Mesendoderm (in vitro differentiated cells): ENCODE measurements around the gene CNNM2.
A peak's percentile ranks its signal among the peaks of the same experiment; 100 is the strongest.
"Not testable (repeated sequence)": the region's sequence is repeated elsewhere in the genome, so short reads cannot be mapped to it uniquely, and the experiment has no call there.

Source experiments
- DNase-seq: peaks from one replicate; pipeline ENCODE4 v3.0.0; 2013
- H2AK5ac ChIP-seq: 2 replicates; pipeline ENCODE4 v1.6.1; 2013; ENCODE audit warnings: low read length, inconsistent platforms
- H2BK120ac ChIP-seq: 2 replicates; pipeline ENCODE4 v1.6.1; 2013; ENCODE audit warnings: low read depth, mild to moderate bottlenecking, low read length, moderate library complexity, mixed read lengths
- H2BK15ac ChIP-seq: replicated peaks from 2 replicates; pipeline ENCODE4 v1.6.1; 2013; ENCODE audit warnings: low read depth, mild to moderate bottlenecking, moderate library complexity
- H2BK5ac ChIP-seq: 2 replicates; pipeline ENCODE4 v1.6.1; 2013; ENCODE audit warnings: low read length, inconsistent platforms
- H3K18ac ChIP-seq: 2 replicates; pipeline ENCODE4 v1.6.1; 2013; ENCODE audit warnings: mild to moderate bottlenecking, low read length, mixed read lengths
- H3K23ac ChIP-seq: one replicate; pipeline ENCODE4 v1.6.1; 2013; ENCODE audit warnings: low read length
- H3K27ac ChIP-seq: 2 replicates; pipeline ENCODE4 v1.5.1; 2013; ENCODE audit warnings: low read depth, mild to moderate bottlenecking, inconsistent platforms, low read length, moderate library complexity
- H3K27me3 ChIP-seq: 2 replicates; pipeline ENCODE4 v1.6.1; 2013; ENCODE audit warnings: low read length, control low read depth, mild to moderate bottlenecking, inconsistent platforms; ENCODE audit not compliant: insufficient read depth, poor library complexity
- H3K36me3 ChIP-seq: 2 replicates; pipeline ENCODE4 v1.6.1; 2013; ENCODE audit warnings: low read length, inconsistent platforms; ENCODE audit not compliant: control insufficient read depth, insufficient read depth
- H3K4ac ChIP-seq: one replicate; pipeline ENCODE4 v1.6.1; 2013; ENCODE audit warnings: low read depth, mild to moderate bottlenecking, low read length, moderate library complexity
- H3K4me1 ChIP-seq: 2 replicates; pipeline ENCODE4 v1.6.1; 2013; ENCODE audit warnings: low read depth, low read length, inconsistent platforms; ENCODE audit not compliant: control insufficient read depth
- H3K4me2 ChIP-seq: 2 replicates; pipeline ENCODE4 v1.6.1; 2013; ENCODE audit warnings: low read length
- H3K4me3 ChIP-seq: 2 replicates; pipeline ENCODE4 v1.5.1; 2013; ENCODE audit warnings: mild to moderate bottlenecking, low read length
- H3K56ac ChIP-seq: one replicate; pipeline ENCODE4 v1.6.1; 2013; ENCODE audit warnings: low read length
- H3K79me1 ChIP-seq: 2 replicates; pipeline ENCODE4 v1.6.1; 2013; ENCODE audit warnings: low read length, inconsistent platforms
- H3K79me2 ChIP-seq: 2 replicates; pipeline ENCODE4 v1.6.1; 2013; ENCODE audit warnings: mild to moderate bottlenecking, low read length; ENCODE audit not compliant: control insufficient read depth, insufficient read depth
- H3K9ac ChIP-seq: 2 replicates; pipeline ENCODE4 v1.6.1; 2013; ENCODE audit warnings: low read length, inconsistent platforms
- H4K5ac ChIP-seq: one replicate; pipeline ENCODE4 v1.6.1; 2013; ENCODE audit warnings: low read length
- H4K8ac ChIP-seq: one replicate; pipeline ENCODE4 v1.6.1; 2013; ENCODE audit warnings: low read depth, mild to moderate bottlenecking, control low read depth, low read length, moderate library complexity
- WGBS: extraction: QIAGEN DNeasy Blood & Tissue Kit; methylation state at CpG from one replicate; pipeline ENCODE4 v1.1.7; 2013; ENCODE audit warnings: low lambda C conversion rate, missing lambda C conversion rate; ENCODE audit not compliant: insufficient coverage; ENCODE audit errors: extremely low coverage; 5-methylcytosine and 5-hydroxymethylcytosine counted together

Gene CNNM2

GRCh38 chr10:103000050-103000449 is 82.0 kb downstream of the CNNM2 start:
- not testable (repeated sequence) for H3K18ac ChIP-seq, H3K4me2 ChIP-seq, H3K56ac ChIP-seq, H3K4me1 ChIP-seq, DNase-seq, H2BK120ac ChIP-seq, H2BK5ac ChIP-seq, H3K79me2 ChIP-seq, H4K5ac ChIP-seq, H3K23ac ChIP-seq, H3K4ac ChIP-seq, H2BK15ac ChIP-seq, H3K36me3 ChIP-seq, H3K4me3 ChIP-seq, H3K27me3 ChIP-seq, H3K9ac ChIP-seq, H3K27ac ChIP-seq, H2AK5ac ChIP-seq, H4K8ac ChIP-seq, H3K79me1 ChIP-seq
- no CpG with 5 or more reads among the region's 7 CpGs for WGBS

GRCh38 chr10:103007017-103007416 is 88.9 kb downstream of the CNNM2 start:
- Histone ChIP-seq H3K4me1 (no peaks in the 10 kb centered on the region), H3K4me2 (no peak overlapping the region), H2BK5ac (no peak overlapping the region), H2BK120ac (no peak overlapping the region), H3K27ac (no peak overlapping the region), H3K27me3 (no peaks in the 10 kb centered on the region), H3K4ac (no peak overlapping the region), H4K5ac (no peak overlapping the region), H3K23ac (no peak overlapping the region), H3K56ac (no peak overlapping the region), H2AK5ac (no peak overlapping the region), H3K9ac (no peak overlapping the region), H4K8ac (no peak overlapping the region), H3K18ac (no peak overlapping the region), H3K79me1 (no peaks in the 10 kb centered on the region), H3K36me3 (no peaks in the 10 kb centered on the region), H3K4me3 (no peak overlapping the region), H3K79me2 (no peaks in the 10 kb centered on the region), H2BK15ac (no peak overlapping the region)
- peak; percentile 9 for DNase-seq
- no CpG with 5 or more reads among the region's 5 CpGs for WGBS

GRCh38 chr10:103013416-103013815 is 95.3 kb downstream of the CNNM2 start:
- H2BK120ac ChIP-seq = no peak overlapping the region
- no peak overlapping the region for H3K9ac ChIP-seq
- WGBS = no CpG with 5 or more reads among the region's 5 CpGs
- no peaks in the 10 kb centered on the region for H3K27me3 ChIP-seq
- no peak overlapping the region for H3K18ac ChIP-seq
- no peaks in the 10 kb centered on the region for H3K36me3 ChIP-seq
- no peak overlapping the region for H3K4me3 ChIP-seq
- no peak overlapping the region for H2AK5ac ChIP-seq
- H2BK5ac ChIP-seq = no peak overlapping the region
- H2BK15ac ChIP-seq = no peak overlapping the region
- no peaks in the 10 kb centered on the region for H3K79me1 ChIP-seq
- no peak overlapping the region for H3K23ac ChIP-seq
- H3K56ac ChIP-seq = no peak overlapping the region
- no peaks in the 10 kb centered on the region for H3K4me1 ChIP-seq
- H3K79me2 ChIP-seq = no peaks in the 10 kb centered on the region
- no peak overlapping the region for H4K5ac ChIP-seq
- no peak overlapping the region for H3K27ac ChIP-seq
- H3K4me2 ChIP-seq = no peak overlapping the region
- no peak overlapping the region for H3K4ac ChIP-seq
- no peak for DNase-seq
- no peak overlapping the region for H4K8ac ChIP-seq

GRCh38 chr10:103019425-103019824 is 101.3 kb downstream of the CNNM2 start:
- H2BK120ac ChIP-seq = no peak overlapping the region
- no peak overlapping the region for H3K18ac ChIP-seq
- H3K9ac ChIP-seq = no peak overlapping the region
- H2BK5ac ChIP-seq = no peak overlapping the region
- no peaks in the 10 kb centered on the region for H3K79me1 ChIP-seq
- no peak overlapping the region for H3K4me2 ChIP-seq
- 100% methylated on average over 1 of the region's 3 CpGs for WGBS
- no peak overlapping the region for H2BK15ac ChIP-seq
- no peak overlapping the region for H3K4ac ChIP-seq
- DNase-seq = no peak
- no peak overlapping the region for H3K56ac ChIP-seq
- H4K5ac ChIP-seq = no peak overlapping the region
- H3K23ac ChIP-seq = no peak overlapping the region
- no peaks in the 10 kb centered on the region for H3K36me3 ChIP-seq
- no peak overlapping the region for H3K27ac ChIP-seq
- no peak overlapping the region for H3K4me3 ChIP-seq
- no peaks in the 10 kb centered on the region for H3K79me2 ChIP-seq
- no peak overlapping the region for H4K8ac ChIP-seq
- H2AK5ac ChIP-seq = no peak overlapping the region
- H3K27me3 ChIP-seq = no peaks in the 10 kb centered on the region
- H3K4me1 ChIP-seq = no peaks in the 10 kb centered on the region

GRCh38 chr10:103021150-103021899 is 103.2 kb downstream of the CNNM2 start:
- WGBS = no CpG with 5 or more reads among the region's 18 CpGs
- H3K4me2 ChIP-seq = no peak overlapping the region

GRCh38 chr10:103021900-103022293 is 103.8 kb downstream of the CNNM2 start:
- no peak overlapping the region for H2BK5ac ChIP-seq
- no peak overlapping the region for H3K4ac ChIP-seq
- no peak overlapping the region for H3K23ac ChIP-seq
- H2AK5ac ChIP-seq = no peak overlapping the region
- no peaks in the 10 kb centered on the region for H3K79me2 ChIP-seq
- no peak overlapping the region for H3K56ac ChIP-seq
- no peak overlapping the region for H3K18ac ChIP-seq
- H3K4me2 ChIP-seq = no peak overlapping the region
- H2BK15ac ChIP-seq = no peak overlapping the region
- no peak overlapping the region for H4K8ac ChIP-seq
- no peak overlapping the region for H3K27ac ChIP-seq
- no peaks in the 10 kb centered on the region for H3K36me3 ChIP-seq
- no peak overlapping the region for H3K4me3 ChIP-seq
- no peak overlapping the region for H2BK120ac ChIP-seq
- no peak overlapping the region for H3K9ac ChIP-seq
- H3K27me3 ChIP-seq = no peaks in the 10 kb centered on the region
- H4K5ac ChIP-seq = no peak overlapping the region
- DNase-seq = no peak
- no peaks in the 10 kb centered on the region for H3K4me1 ChIP-seq
- H3K79me1 ChIP-seq = no peaks in the 10 kb centered on the region
- no CpG with 5 or more reads among the region's 5 CpGs for WGBS

More at GRCh38 chr10:103021150-103021899, 103.2 kb downstream of the CNNM2 start:
- Histone ChIP-seq H2AK5ac (no peak overlapping the region), H2BK15ac (no peak overlapping the region), H3K4me1 (no peaks in the 10 kb centered on the region), H3K4ac (no peak overlapping the region), H3K23ac (no peak overlapping the region), H3K4me3 (no peak overlapping the region), H2BK120ac (no peak overlapping the region), H3K27ac (no peak overlapping the region), H2BK5ac (no peak overlapping the region), H3K9ac (no peak overlapping the region), H3K18ac (no peak overlapping the region), H3K27me3 (no peaks in the 10 kb centered on the region), H3K56ac (no peak overlapping the region), H4K8ac (no peak overlapping the region), H3K79me2 (no peaks in the 10 kb centered on the region), H3K36me3 (no peaks in the 10 kb centered on the region), H4K5ac (no peak overlapping the region), H3K79me1 (no peaks in the 10 kb centered on the region)
- DNase-seq = peak; percentile 44
